Fibroblast of pulmonary artery (primary cell): ENCODE data around the gene ZNRF3.

Experiments
- DNase-seq: peaks from one replicate; pipeline ENCODE4 v3.0.0-alpha.2; 2010; ENCODE audit warnings: low read depth
- H3K4me3 ChIP-seq: replicated peaks from 2 replicates; pipeline ENCODE4 v1.5.1; 2011; ENCODE audit warnings: low read depth, mild to moderate bottlenecking, control low read depth, low read length, moderate library complexity
- TF ChIP-seq, protein P1 (sequence below): IDR thresholded peaks from 2 replicates; pipeline ENCODE4 v1.5.1; 2011; ENCODE audit warnings: mild to moderate bottlenecking, control low read depth, low read length, inconsistent platforms; ENCODE audit errors: missing control alignments

The ZNRF3 gene

GRCh38 chr22:28955817-28956216 is 72.4 kb downstream of the ZNRF3 start:
- TF ChIP-seq, protein P1, sequence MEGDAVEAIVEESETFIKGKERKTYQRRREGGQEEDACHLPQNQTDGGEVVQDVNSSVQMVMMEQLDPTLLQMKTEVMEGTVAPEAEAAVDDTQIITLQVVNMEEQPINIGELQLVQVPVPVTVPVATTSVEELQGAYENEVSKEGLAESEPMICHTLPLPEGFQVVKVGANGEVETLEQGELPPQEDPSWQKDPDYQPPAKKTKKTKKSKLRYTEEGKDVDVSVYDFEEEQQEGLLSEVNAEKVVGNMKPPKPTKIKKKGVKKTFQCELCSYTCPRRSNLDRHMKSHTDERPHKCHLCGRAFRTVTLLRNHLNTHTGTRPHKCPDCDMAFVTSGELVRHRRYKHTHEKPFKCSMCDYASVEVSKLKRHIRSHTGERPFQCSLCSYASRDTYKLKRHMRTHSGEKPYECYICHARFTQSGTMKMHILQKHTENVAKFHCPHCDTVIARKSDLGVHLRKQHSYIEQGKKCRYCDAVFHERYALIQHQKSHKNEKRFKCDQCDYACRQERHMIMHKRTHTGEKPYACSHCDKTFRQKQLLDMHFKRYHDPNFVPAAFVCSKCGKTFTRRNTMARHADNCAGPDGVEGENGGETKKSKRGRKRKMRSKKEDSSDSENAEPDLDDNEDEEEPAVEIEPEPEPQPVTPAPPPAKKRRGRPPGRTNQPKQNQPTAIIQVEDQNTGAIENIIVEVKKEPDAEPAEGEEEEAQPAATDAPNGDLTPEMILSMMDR: no peak
- no peak for DNase-seq
- H3K4me3 ChIP-seq: no peak overlapping the region

DNA sequence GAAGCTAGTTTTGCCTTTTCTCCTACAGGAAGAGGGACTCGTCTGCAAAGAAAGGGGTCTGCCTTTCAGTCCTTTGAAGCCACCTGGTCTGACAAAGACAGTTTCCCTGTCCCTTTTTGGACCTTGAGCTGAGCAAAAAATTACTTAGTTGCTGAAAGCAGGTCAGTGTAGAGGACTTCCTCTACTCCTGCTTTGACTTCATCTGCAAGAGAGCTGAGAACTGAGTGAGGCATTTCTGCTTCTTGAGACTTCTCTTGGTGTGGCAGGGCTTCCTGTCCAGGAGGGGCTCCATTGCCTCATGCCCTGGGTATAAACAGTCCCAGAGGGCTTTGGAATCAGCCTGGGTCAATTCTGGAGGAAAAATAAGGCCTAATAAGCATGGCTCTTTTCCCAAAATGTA is 73.1 kb downstream of the ZNRF3 start:
- H3K4me3 ChIP-seq: no peak overlapping the region
- TF ChIP-seq, protein P1: no peak
- no peak for DNase-seq

DNA sequence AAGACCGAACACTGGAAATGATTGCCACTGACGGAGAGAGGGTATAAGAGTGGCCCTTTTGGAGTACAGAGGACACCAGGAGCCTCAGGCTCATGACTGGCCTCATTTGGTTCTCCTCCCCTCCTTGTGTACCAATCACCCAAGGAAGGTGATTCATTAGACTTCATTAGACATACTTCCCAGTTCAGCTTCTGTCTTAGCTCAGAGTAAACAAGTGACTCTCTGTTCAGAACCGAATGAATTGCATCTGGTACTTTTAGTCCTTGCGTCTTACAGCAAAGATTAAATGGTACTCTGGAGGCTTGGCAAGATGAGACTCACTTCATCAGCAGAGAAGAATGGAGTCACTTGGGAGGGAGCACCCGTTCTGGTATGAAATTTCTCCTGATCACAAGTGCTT is 75.2 kb downstream of the ZNRF3 start:
- TF ChIP-seq, protein P1: no peak
- no peak for DNase-seq
- no peak overlapping the region for H3K4me3 ChIP-seq

GRCh38 chr22:28962042-28962554 is 78.7 kb downstream of the ZNRF3 start:
- no peak overlapping the region for H3K4me3 ChIP-seq
- TF ChIP-seq, protein P1: no peak
- DNase-seq: no peak

DNA sequence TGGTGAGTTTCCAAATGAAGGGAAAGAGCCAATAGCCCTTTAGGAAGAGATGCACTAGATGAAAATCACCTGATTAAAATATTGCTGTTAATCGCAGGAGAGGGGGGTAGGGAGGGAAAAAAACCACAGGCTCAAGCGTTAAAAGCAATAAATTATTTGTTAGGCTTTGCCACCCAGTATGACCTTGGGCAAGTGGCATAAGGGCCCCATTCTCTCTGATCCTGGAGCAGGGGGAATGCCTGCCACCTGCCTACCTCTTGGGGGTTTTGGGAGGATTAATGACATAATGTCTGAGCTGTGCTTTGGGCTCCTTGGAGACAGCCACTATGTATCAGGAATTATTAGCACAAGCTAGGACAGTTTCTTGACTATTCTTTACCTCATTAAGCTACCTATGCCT is 80.0 kb downstream of the ZNRF3 start:
- TF ChIP-seq, protein P1: no peak
- H3K4me3 ChIP-seq: no peak overlapping the region
- no peak for DNase-seq

DNA sequence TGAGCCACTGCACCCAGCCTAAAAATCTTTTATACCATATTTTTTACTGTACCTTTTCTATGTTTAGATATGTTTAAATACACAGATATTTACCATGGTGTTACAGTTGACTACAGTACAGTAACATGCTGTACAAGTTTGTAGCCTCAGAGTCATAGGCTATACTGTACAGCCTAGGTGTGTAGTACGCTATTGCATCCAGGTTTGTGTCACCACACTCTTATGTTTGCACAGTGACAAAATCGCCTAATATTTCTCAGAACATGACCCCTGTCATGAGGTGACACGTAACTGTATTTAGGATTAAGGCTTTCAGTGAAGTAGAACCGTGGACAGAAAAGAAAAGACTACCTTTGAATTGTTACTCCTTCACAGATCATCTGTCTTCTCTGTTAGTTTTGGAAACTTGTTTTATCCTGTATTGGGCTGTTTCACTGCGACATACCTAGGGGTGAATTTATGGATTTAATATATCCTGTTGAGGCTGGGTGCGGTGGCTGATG is 83.8 kb downstream of the ZNRF3 start:
- no peak for DNase-seq
- TF ChIP-seq, protein P1: no peak
- H3K4me3 ChIP-seq: no peak overlapping the region

- no peak for DNase-seq
- H3K4me3 ChIP-seq: no peak overlapping the region
- TF ChIP-seq, protein P1: no peak
These were observed 84.6 kb downstream of the ZNRF3 start for GRCh38 chr22:28967969-28968368.
